H1 (cell line): Measurements from ENCODE around the gene PC. TPM values are rescaled to one million over a fixed set of nuclear protein-coding genes. Genes with fewer than 3 reads are reported as not detected.
A peak's percentile ranks its signal among the peaks of the same experiment; 100 is the strongest.

Source experiments
- CTCF ChIA-PET: fragments of 300-600 bp; sonication (Branson Sonifier 250); formaldehyde crosslinking; loops from one replicate; lab custom pipeline; 2021; ENCODE audit not compliant: partially characterized antibody; lab: Charles Lee
- POLR2A ChIA-PET: fragments of 300-600 bp; sonication (Branson Sonifier 250); formaldehyde crosslinking; loops from one replicate; lab custom pipeline; 2021; ENCODE audit warnings: inconsistent platforms; ENCODE audit not compliant: partially characterized antibody; lab: Charles Lee
- DNase-seq, 2 experiments: peaks; one replicate each; pipeline versions ENCODE4 v3.0.0 to v3.0.0-alpha.2; 2010 to 2022; ENCODE audit warnings: low spot score in 2 of 2, low read depth in 1 of 2, mixed read lengths in 1 of 2
- FAIRE-seq: peaks from 2 replicates; lab custom pipeline; 2011; peaks lifted over from hg19 to GRCh38; lab: Jason Lieb, UNC
- H2AFZ ChIP-seq: 2 replicates; pipeline ENCODE4 v1.8.1; 2012; ENCODE audit warnings: low read length, inconsistent platforms
- H2AK5ac ChIP-seq: 2 replicates; pipeline ENCODE4 v1.6.1; 2013; ENCODE audit warnings: low read depth, low read length
- H2BK120ac ChIP-seq: replicated peaks from 2 replicates; pipeline ENCODE3; 2013; ENCODE audit warnings: low read depth, low read length, inconsistent platforms
- H2BK12ac ChIP-seq: 2 replicates; pipeline ENCODE4 v1.6.1; 2013; ENCODE audit warnings: low read depth, low read length
- H2BK15ac ChIP-seq: 2 replicates; pipeline ENCODE4 v1.6.1; 2013; ENCODE audit warnings: low read length
- H2BK20ac ChIP-seq: 2 replicates; pipeline ENCODE4 v1.6.1; 2013; ENCODE audit warnings: low read length
- H2BK5ac ChIP-seq: 2 replicates; pipeline ENCODE4 v1.6.1; 2013; ENCODE audit warnings: low read depth, low read length
- H3K14ac ChIP-seq: 2 replicates; pipeline ENCODE4 v1.6.1; 2013; ENCODE audit warnings: inconsistent platforms; ENCODE audit not compliant: insufficient read length
- H3K18ac ChIP-seq: 2 replicates; pipeline ENCODE4 v1.6.1; 2013; ENCODE audit warnings: low read length; ENCODE audit errors: extremely low read depth
- H3K23ac ChIP-seq: 2 replicates; pipeline ENCODE4 v1.6.1; 2013; ENCODE audit warnings: inconsistent platforms; ENCODE audit not compliant: insufficient read length
- H3K23me2 ChIP-seq: 2 replicates; pipeline ENCODE4 v1.6.1; 2013; ENCODE audit warnings: low read depth, low read length
- H3K27ac ChIP-seq: 2 replicates; pipeline ENCODE4 v1.6.1; 2011; ENCODE audit warnings: low read depth, low read length, inconsistent platforms
- H3K27me3 ChIP-seq, 4 experiments: replicated peaks in 1 of 4; 1 replicate in 1 of 4; 2 replicates in 3 of 4; pipeline versions ENCODE4 v1.6.1 to v1.8.1; 2011 to 2013; ENCODE audit warnings: low read length in 3 of 4, mild to moderate bottlenecking in 3 of 4, inconsistent platforms in 2 of 4, mixed read lengths in 2 of 4, moderate library complexity in 1 of 4; ENCODE audit not compliant: control insufficient read depth in 3 of 4, insufficient read depth in 3 of 4; ENCODE audit errors: extremely low read depth in 1 of 4
- H3K36me3 ChIP-seq, 4 experiments: 2 replicates each; pipeline versions ENCODE4 v1.6.1 to v1.8.1; 2011 to 2013; ENCODE audit warnings: mild to moderate bottlenecking in 4 of 4, low read length in 3 of 4, moderate library complexity in 2 of 4, control low read depth in 1 of 4, inconsistent platforms in 1 of 4; ENCODE audit not compliant: insufficient read depth in 4 of 4, control insufficient read depth in 2 of 4
- H3K4ac ChIP-seq: replicated peaks from 2 replicates; pipeline ENCODE3; 2013; ENCODE audit warnings: low read length, low read depth, mixed read lengths, inconsistent platforms; ENCODE audit not compliant: insufficient read length
- H3K4me1 ChIP-seq, 4 experiments: replicated peaks in 1 of 4; 1 replicate in 1 of 4; 2 replicates in 3 of 4; pipeline versions ENCODE4 v1.6.1 to v1.8.1; 2011 to 2013; ENCODE audit warnings: low read length in 3 of 4, inconsistent platforms in 2 of 4, mixed read lengths in 1 of 4; ENCODE audit not compliant: insufficient read depth in 4 of 4, control insufficient read depth in 3 of 4
- H3K4me2 ChIP-seq, 2 experiments: 2 replicates each; pipeline versions ENCODE4 v1.6.1 to v1.8.1; 2011 to 2013; ENCODE audit warnings: low read depth in 2 of 2, low read length in 2 of 2, control low read depth in 1 of 2, inconsistent platforms in 1 of 2, mild to moderate bottlenecking in 1 of 2; ENCODE audit not compliant: insufficient read depth in 1 of 2
- H3K4me3 ChIP-seq, 4 experiments: fragments of 200-600, 300-600 bp in 1 of 4; sonication (generic), shearing (Covaris generic), sonication (Bioruptor Twin) in 1 of 4; 2 replicates each; pipeline versions ENCODE4 v1.5.1 to v1.8.1; 2011 to 2016; ENCODE audit warnings: low read length in 4 of 4, low read depth in 3 of 4, control low read depth in 2 of 4, inconsistent platforms in 2 of 4, mild to moderate bottlenecking in 2 of 4, mixed read lengths in 1 of 4, moderate library complexity in 1 of 4; ENCODE audit not compliant: insufficient read depth in 2 of 4; ENCODE audit errors: extremely low read depth in 1 of 4
- H3K56ac ChIP-seq: replicated peaks from 2 replicates; pipeline ENCODE3; 2013; ENCODE audit warnings: low read depth, mild to moderate bottlenecking, mixed read lengths, low read length, inconsistent platforms; ENCODE audit not compliant: insufficient read length
- H3K79me1 ChIP-seq: 2 replicates; pipeline ENCODE4 v1.6.1; 2013; ENCODE audit warnings: low read depth, low read length, control low read depth
- H3K79me2 ChIP-seq, 2 experiments: 2 replicates each; pipeline versions ENCODE4 v1.6.1 to v1.8.1; 2012 to 2013; ENCODE audit warnings: low read length in 2 of 2, mild to moderate bottlenecking in 2 of 2, inconsistent platforms in 1 of 2; ENCODE audit not compliant: insufficient read depth in 2 of 2, control insufficient read depth in 1 of 2
- H3K9ac ChIP-seq, 4 experiments: replicated peaks in 1 of 4; 1 replicate in 1 of 4; 2 replicates in 3 of 4; pipeline versions ENCODE4 v1.6.1 to v1.8.1; 2011 to 2013; ENCODE audit warnings: low read depth in 3 of 4, low read length in 3 of 4, control low read depth in 2 of 4, mild to moderate bottlenecking in 2 of 4, moderate library complexity in 2 of 4, inconsistent platforms in 1 of 4; ENCODE audit errors: extremely low read depth in 1 of 4
- H3K9me3 ChIP-seq, 2 experiments: 2 replicates each; pipeline versions ENCODE4 v1.6.1 to v1.8.1; 2012 to 2013; ENCODE audit warnings: mild to moderate bottlenecking in 2 of 2, moderate library complexity in 2 of 2, control low read depth in 1 of 2, inconsistent platforms in 1 of 2, low read depth in 1 of 2, low read length in 1 of 2, mixed read lengths in 1 of 2; ENCODE audit not compliant: insufficient read depth in 2 of 2
- H4K20me1 ChIP-seq, 2 experiments: replicated peaks in 1 of 2; 2 replicates each; pipeline versions ENCODE3 to v1.8.1; 2011 to 2013; ENCODE audit warnings: inconsistent platforms in 2 of 2, low read length in 2 of 2, mild to moderate bottlenecking in 1 of 2; ENCODE audit not compliant: insufficient read depth in 2 of 2, control insufficient read depth in 1 of 2
- H4K5ac ChIP-seq: 2 replicates; pipeline ENCODE4 v1.6.1; 2013; ENCODE audit warnings: low read length, low read depth, mixed read lengths, inconsistent platforms; ENCODE audit not compliant: insufficient read length
- H4K8ac ChIP-seq: 2 replicates; pipeline ENCODE4 v1.8.0; 2013; ENCODE audit warnings: mild to moderate bottlenecking, moderate library complexity, low read length, inconsistent platforms; ENCODE audit not compliant: insufficient read depth; ENCODE audit errors: extremely low read depth
- H4K91ac ChIP-seq: replicated peaks from 2 replicates; pipeline ENCODE3; 2013; ENCODE audit warnings: low read length, mixed read lengths, inconsistent platforms; ENCODE audit not compliant: insufficient read length
- ATF3 ChIP-seq: IDR thresholded peaks from 2 replicates; pipeline ENCODE4 v1.6.1; 2011; ENCODE audit warnings: low read depth, mild to moderate bottlenecking, low read length; ENCODE audit not compliant: insufficient read depth
- BCL11A ChIP-seq, 2 experiments: IDR thresholded peaks; one replicate each; pipeline ENCODE4 v1.6.1; 2011; ENCODE audit warnings: low read depth in 2 of 2, low read length in 2 of 2, mild to moderate bottlenecking in 2 of 2
- CTBP2 ChIP-seq: IDR thresholded peaks from 2 replicates; pipeline ENCODE4 v1.7.0; 2011; ENCODE audit warnings: borderline replicate concordance, mild to moderate bottlenecking, moderate library complexity, mixed read lengths, low read length; ENCODE audit not compliant: insufficient read depth, insufficient read length
- KDM1A ChIP-seq: fragments of 200-600, 300-600 bp; sonication (generic); IDR thresholded peaks from 2 replicates; pipeline ENCODE4 v1.7.1; 2016; ENCODE audit warnings: mild to moderate bottlenecking, low read length, borderline replicate concordance
- NANOG ChIP-seq: IDR thresholded peaks from 2 replicates; pipeline ENCODE4 v1.6.1; 2011; ENCODE audit warnings: low read length, low read depth, mild to moderate bottlenecking, inconsistent platforms; ENCODE audit not compliant: insufficient read depth, poor library complexity, severe bottlenecking
- POLR2AphosphoS5 ChIP-seq: IDR thresholded peaks from 2 replicates; pipeline ENCODE4 v1.6.1; 2011; ENCODE audit warnings: low read depth, low read length
- RFX5 ChIP-seq: IDR thresholded peaks from 2 replicates; pipeline ENCODE4 v1.6.1; 2011; ENCODE audit warnings: low read depth, low read length, improper control_type of control experiment, borderline replicate concordance
- WGBS, 2 experiments: shearing (Covaris generic) in 1 of 2; methylation state at CpG; one replicate each; pipeline versions ENCODE4 v1.1.6 to v1.1.7; 2013 to 2015; ENCODE audit warnings: low lambda C conversion rate in 2 of 2, mixed read lengths in 2 of 2, inconsistent platforms in 1 of 2, low coverage in 1 of 2, missing lambda C conversion rate in 1 of 2; ENCODE audit not compliant: insufficient replicate concordance in 2 of 2, insufficient coverage in 1 of 2, insufficient read length in 1 of 2; ENCODE audit errors: extremely low coverage in 1 of 2, missing lambda C conversion rate in 1 of 2; 5-methylcytosine and 5-hydroxymethylcytosine counted together
- polyA plus RNA-seq, 7 experiments: library from polyadenylated mRNA; depleted of rRNA in 3 of 7; stranded (reverse) in 5 of 7; unstranded in 2 of 7; fragments of >200 nt in 5 of 7; fragments of 200-250 nt in 2 of 7; gene quantifications; 1 replicate in 5 of 7; 2 replicates in 1 of 7; 4 replicates in 1 of 7; pipeline versions ENCODE4 v1.2.1 to v1.2.3, GENCODE V29; 2011 to 2013; ENCODE audit warnings: missing spikeins in 2 of 7, mixed read lengths in 2 of 7
- total RNA-seq: library from RNA; stranded (reverse); fragmentation: NEBNext Ultra II Directional; extraction: Animal tissue kit (Norgen Biotek cat#: 25700); gene quantifications from 2 replicates; pipeline ENCODE4 v1.2.1, GENCODE V29; 2021

The PC gene
- total and polyA plus RNA-seq, 2 of the 8 experiments (the other 6 are each of a cell fraction or from before 2014, with no cell fraction given): 11.5 to 27.5 TPM

- CTCF ChIA-PET: interaction anchor here (0.5 to 5.2 kb wide), 8 partner anchors 8 to 113 kb away, joined by 3 to 27 read pairs (median 5); partner anchors contain the start of gene C11orf86
Observed at GRCh38 chr11:66909181-66909580, 49.0 kb downstream of the PC start.

More at GRCh38 chr11:66909181-66909580, 49.0 kb downstream of the PC start:
- TF ChIP-seq RFX5 (no peak), CTBP2 (no peak), BCL11A (IDR thresholded peaks at IDR 0.05; ENCODE audit: low read depth in 2 of 2, low read length in 2 of 2) (no peak), POLR2AphosphoS5 (no peak), ATF3 (no peak), KDM1A (no peak), NANOG (no peak)
- TF ChIP-seq, all 59 proteins: peak for 0
- Histone ChIP-seq H3K18ac (no peak overlapping the region), H2BK5ac (peak overlapping the region; percentile 4; the same call in 1 of the 2 replicates), H3K79me2 (no peaks in the 10 kb centered on the region), H4K8ac (no peak overlapping the region), H2BK15ac (no peak overlapping the region), H3K9me3 (no peaks in the 10 kb centered on the region), H2BK12ac (no peak overlapping the region), H3K27ac (no peak overlapping the region), H4K20me1 (no peaks in the 10 kb centered on the region), H3K56ac (no peak overlapping the region), H3K4me2 (no peak overlapping the region), H3K9ac (no peak overlapping the region), H3K27me3 (no peaks in the 10 kb centered on the region), H3K4me3 (no peak overlapping the region), H3K14ac (no peak overlapping the region), H4K5ac (no peak overlapping the region), H2AK5ac (no peak overlapping the region), H2BK120ac (no peak overlapping the region), H3K4ac (no peak overlapping the region), H3K23ac (no peak overlapping the region), H4K91ac (no peak overlapping the region), H2BK20ac (no peak overlapping the region), H3K79me1 (no peaks in the 10 kb centered on the region; the same call in 1 of the 2 replicates), H3K4me1 (peaks cover 8 to 30% (median 21%) of the 10 kb centered on the region in 4 experiments), H3K36me3 (no peaks in the 10 kb centered on the region), H2AFZ (no peak overlapping the region), H3K23me2 (no peaks in the 10 kb centered on the region)
- 96% methylated on average over 8 of the region's 8 CpGs; no CpG with 5 or more reads in 1 of the 2 experiments for WGBS, 2 experiments
- POLR2A ChIA-PET: interaction anchor here (1.3 kb wide), 1 partner anchor 66 kb away, joined by 7 read pairs; the partner anchor contains the start of gene RCE1
- no peak for FAIRE-seq
- DNase-seq: no peak
